ENCODE data around the gene ICA1. TPM values are rescaled to one million over a fixed set of nuclear protein-coding genes. Genes with fewer than 3 reads are reported as not detected.

Gene ICA1
- total and polyA plus RNA-seq, 4 donors = 16.5 to 54.6 (median 30.8) TPM

- Histone ChIP-seq H3K9ac (ENCODE audit: insufficient read depth in 1 of 2, low read length in 2 of 2) (peak overlapping the region in 1 of 2 donors; percentile 50), H3K36me3 (ENCODE audit: control insufficient read depth in 4 of 4, insufficient read depth in 4 of 4, low read length in 4 of 4) (no peaks in the 10 kb centered on the region), H3K27me3 (ENCODE audit: control insufficient read depth in 3 of 3, insufficient read depth in 3 of 3, low read length in 2 of 3) (no peaks in the 10 kb centered on the region), H3K4me1 (ENCODE audit: control insufficient read depth in 5 of 5, insufficient read depth in 5 of 5, low read length in 5 of 5) (peaks cover 0 to 6% (median 0%) of the 10 kb centered on the region in 5 donors), H3K9me3 (ENCODE audit: control insufficient read depth in 4 of 4, insufficient read depth in 3 of 4, low read length in 3 of 4) (no peaks in the 10 kb centered on the region), H3K4me3 (no peak overlapping the region), H3K27ac (ENCODE audit: low read depth in 1 of 2, low read length in 1 of 2) (no peak overlapping the region)
- peak; percentile 29 for TF ChIP-seq CTCF (IDR thresholded peaks at IDR 0.05; ENCODE audit: control extremely low read depth, extremely low read depth)
- ATAC-seq (ENCODE audit: insufficient read depth, low FRiP score) = no peak
- 40 to 46% methylated on average over 4 of the region's 4 CpGs for WGBS, 2 donors
- peak; percentile 43 to 76 (median 73) for DNase-seq
Measured at GRCh38 chr7:8190119-8190895, 71.7 kb downstream of the ICA1 start.

GRCh38 chr7:8189625-8190024 is 72.3 kb downstream of the ICA1 start:
- Histone ChIP-seq H3K9ac (ENCODE audit: insufficient read depth in 1 of 2, low read length in 2 of 2) (no peak overlapping the region), H3K36me3 (ENCODE audit: control insufficient read depth in 4 of 4, insufficient read depth in 4 of 4, low read length in 4 of 4) (no peaks in the 10 kb centered on the region), H3K9me3 (ENCODE audit: control insufficient read depth in 4 of 4, insufficient read depth in 3 of 4, low read length in 3 of 4) (no peaks in the 10 kb centered on the region), H3K27ac (ENCODE audit: low read depth in 1 of 2, low read length in 1 of 2) (no peak overlapping the region), H3K27me3 (ENCODE audit: control insufficient read depth in 3 of 3, insufficient read depth in 3 of 3, low read length in 2 of 3) (no peaks in the 10 kb centered on the region), H3K4me1 (ENCODE audit: control insufficient read depth in 5 of 5, insufficient read depth in 5 of 5, low read length in 5 of 5) (peaks cover 0 to 6% (median 0%) of the 10 kb centered on the region in 5 donors), H3K4me3 (no peak overlapping the region)
- DNase-seq (peak in 2 of 3 donors; percentile 7 to 12), ATAC-seq (ENCODE audit: insufficient read depth, low FRiP score) (no peak)
- WGBS, 2 donors = 92 to 95% methylated on average over 7 of the region's 7 CpGs
- no peak for TF ChIP-seq CTCF (IDR thresholded peaks at IDR 0.05; ENCODE audit: control extremely low read depth, extremely low read depth)

- ATAC-seq (ENCODE audit: insufficient read depth, low FRiP score) = no peak
- H3K9ac ChIP-seq (ENCODE audit: insufficient read depth in 1 of 2, low read length in 2 of 2) = no peak overlapping the region
Measured at GRCh38 chr7:8185926-8186683, 75.9 kb downstream of the ICA1 start.

More at GRCh38 chr7:8185926-8186683, 75.9 kb downstream of the ICA1 start:
- Histone ChIP-seq H3K9me3 (ENCODE audit: control insufficient read depth in 4 of 4, insufficient read depth in 3 of 4, low read length in 3 of 4) (no peaks in the 10 kb centered on the region), H3K4me1 (ENCODE audit: control insufficient read depth in 5 of 5, insufficient read depth in 5 of 5, low read length in 5 of 5) (no peaks in the 10 kb centered on the region), H3K27me3 (ENCODE audit: control insufficient read depth in 3 of 3, insufficient read depth in 3 of 3, low read length in 2 of 3) (no peaks in the 10 kb centered on the region), H3K4me3 (no peak overlapping the region), H3K27ac (ENCODE audit: low read depth in 1 of 2, low read length in 1 of 2) (no peak overlapping the region), H3K36me3 (ENCODE audit: control insufficient read depth in 4 of 4, insufficient read depth in 4 of 4, low read length in 4 of 4) (no peaks in the 10 kb centered on the region)
- no peak for TF ChIP-seq CTCF (IDR thresholded peaks at IDR 0.05; ENCODE audit: control extremely low read depth, extremely low read depth)
- 26 to 49% methylated on average over 4 of the region's 4 CpGs for whole genome bisulfite sequencing, 2 donors
- no peak for DNase-seq
